Measurements from ENCODE around the gene CAMK1D. TPM values are rescaled to one million over a fixed set of nuclear protein-coding genes. Genes with fewer than 3 reads are reported as not detected.

The CAMK1D gene
- total and polyA plus RNA-seq, 9 donors, result 1.9 to 7.4 (median 3.9) TPM

DNA sequence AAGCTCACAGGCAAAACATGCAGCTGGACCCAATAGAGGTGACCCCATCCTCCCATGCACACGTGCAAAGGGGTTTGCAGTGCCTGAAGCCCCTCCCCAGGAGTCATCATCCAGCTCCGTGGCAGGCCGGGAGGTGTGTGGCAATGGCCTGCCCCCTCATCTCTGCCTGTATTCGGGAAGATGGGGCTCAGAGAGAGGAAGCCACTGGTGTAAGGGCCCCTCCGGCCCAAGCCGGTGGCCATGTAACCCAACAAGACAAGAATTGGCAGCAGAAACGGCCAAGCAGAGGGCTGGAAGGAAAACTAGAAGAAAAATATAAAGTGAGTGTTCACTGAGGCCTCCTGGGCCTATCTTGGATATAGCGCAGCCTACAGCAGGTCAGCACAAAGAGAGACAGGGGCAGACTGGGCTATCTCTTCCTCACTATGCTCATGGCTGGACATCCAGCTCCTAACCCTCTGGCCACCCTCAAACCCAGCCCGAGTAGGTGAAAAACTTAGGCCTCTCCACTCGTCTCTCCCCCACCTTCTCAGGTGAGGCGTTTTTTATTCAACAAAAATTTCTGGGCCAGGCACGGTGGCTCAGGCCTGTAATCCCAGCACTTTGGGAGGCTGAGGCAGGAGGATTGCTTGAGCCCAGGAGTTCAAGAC lies 494.1 kb downstream of the CAMK1D start:
- 72% methylated on average over 8 of the region's 12 CpGs for WGBS (ENCODE audit: insufficient coverage)
- Histone ChIP-seq H3K9me3 (replicated peaks; ENCODE audit: control insufficient read depth, low read depth, low read length) (no peaks in the 10 kb centered on the region), H3K4me1 (ENCODE audit: control insufficient read depth, insufficient read depth, low read length) (peaks cover 40% of the 10 kb centered on the region), H3K4me3 (ENCODE audit: low read length) (no peak overlapping the region), H3K27me3 (ENCODE audit: control insufficient read depth, insufficient read depth, low read length) (no peaks in the 10 kb centered on the region), H3K36me3 (ENCODE audit: control insufficient read depth, insufficient read depth, low read length) (no peaks in the 10 kb centered on the region), H3K27ac (ENCODE audit: low read length) (no peak overlapping the region)
- DNase-seq, result no peak

DNA sequence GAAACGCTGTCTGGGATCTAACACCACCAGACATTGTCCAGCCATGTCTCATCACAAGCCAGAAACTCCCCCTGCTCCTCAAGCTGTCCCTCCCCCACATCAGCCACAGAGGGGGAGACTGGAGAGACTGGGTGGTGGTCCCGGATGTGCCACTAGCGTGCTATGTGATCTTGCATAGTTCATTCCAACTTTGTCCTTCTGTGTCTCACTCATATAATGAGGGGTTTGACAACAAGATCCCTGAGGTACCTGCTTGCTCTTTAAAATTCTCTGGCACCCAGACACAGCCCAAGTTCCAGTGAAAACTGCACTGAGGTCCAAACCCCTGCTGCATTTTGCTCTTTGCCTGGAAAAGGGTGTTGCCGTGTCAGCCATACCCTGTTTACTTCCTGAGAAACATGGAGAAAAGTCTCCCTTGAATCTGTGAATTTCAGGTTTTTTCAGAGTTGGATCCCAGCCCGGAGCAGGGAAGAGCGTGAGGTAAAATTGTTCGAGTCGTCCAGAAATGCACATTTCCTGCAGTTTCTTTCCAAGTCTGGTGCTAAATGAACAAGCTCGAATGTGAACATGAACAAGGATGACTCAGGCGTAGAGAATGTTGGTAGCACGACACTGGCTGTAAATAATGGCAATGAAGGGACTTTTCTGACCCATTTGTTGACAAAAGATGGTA lies 495.6 kb downstream of the CAMK1D start:
- peak; percentile 98 for DNase-seq
- H3K36me3 ChIP-seq (ENCODE audit: control insufficient read depth, insufficient read depth, low read length), result no peaks in the 10 kb centered on the region
- H3K27me3 ChIP-seq (ENCODE audit: control insufficient read depth, insufficient read depth, low read length), result no peaks in the 10 kb centered on the region
- peaks cover 45% of the 10 kb centered on the region for H3K4me1 ChIP-seq (ENCODE audit: control insufficient read depth, insufficient read depth, low read length)
- no peaks in the 10 kb centered on the region for H3K9me3 ChIP-seq (replicated peaks; ENCODE audit: control insufficient read depth, low read depth, low read length)
- WGBS (ENCODE audit: insufficient coverage), result 11% methylated on average over 8 of the region's 11 CpGs
- H3K4me3 ChIP-seq (ENCODE audit: low read length), result no peak overlapping the region
- H3K27ac ChIP-seq (ENCODE audit: low read length), result peak overlapping the region; percentile 83

DNA sequence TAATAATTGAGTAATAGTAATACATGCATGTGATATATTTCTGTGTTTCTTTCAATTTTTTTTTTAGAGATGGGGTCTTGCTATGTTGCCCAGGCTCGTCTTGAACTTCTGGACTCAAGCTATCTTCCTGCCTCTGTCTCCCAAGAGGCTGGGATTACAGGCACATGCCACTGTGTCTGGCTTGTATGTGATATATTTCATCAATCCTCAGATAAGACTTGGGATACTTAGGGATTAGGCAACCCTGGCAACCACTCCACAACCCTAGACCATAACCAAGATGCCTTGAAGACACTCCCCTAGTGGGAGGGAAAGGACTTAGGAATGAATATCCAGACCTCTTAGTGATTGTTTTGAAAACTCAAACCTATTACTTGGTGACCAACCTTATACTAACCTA lies 497.4 kb downstream of the CAMK1D start:
- H3K36me3 ChIP-seq (ENCODE audit: control insufficient read depth, insufficient read depth, low read length), result no peaks in the 10 kb centered on the region
- H3K4me3 ChIP-seq (ENCODE audit: low read length), result no peak overlapping the region

DNA sequence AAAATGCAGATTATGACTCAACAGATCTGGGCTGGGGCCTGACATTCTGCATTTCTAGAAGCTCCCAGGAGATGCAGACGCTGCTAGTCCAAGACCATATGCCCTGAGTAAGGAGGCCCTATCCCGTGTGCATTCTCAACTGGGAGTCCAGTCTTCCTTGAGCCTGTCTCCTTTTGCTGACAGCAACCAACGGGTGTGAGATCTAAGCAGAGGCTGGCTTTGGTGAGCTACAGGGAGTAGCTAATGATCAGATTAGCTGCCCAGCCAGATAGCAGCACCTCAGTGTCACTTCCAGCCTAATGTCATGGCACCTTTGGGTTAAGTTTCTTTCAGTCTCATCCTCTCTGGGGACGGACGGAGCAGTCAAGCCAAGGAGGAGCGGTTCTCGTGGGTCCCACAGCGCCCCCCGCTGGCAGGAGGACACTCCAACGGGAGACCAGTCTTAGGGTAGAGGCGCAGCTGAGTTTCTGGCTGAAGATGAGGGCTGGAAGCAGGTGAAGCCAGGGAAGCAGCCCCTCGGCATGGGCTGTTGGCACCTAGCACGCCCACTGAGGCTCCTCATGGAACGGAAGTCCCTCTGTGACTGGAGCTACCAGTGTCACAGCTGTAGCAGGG lies 498.1 kb downstream of the CAMK1D start:
- no peaks in the 10 kb centered on the region for H3K9me3 ChIP-seq (replicated peaks; ENCODE audit: control insufficient read depth, low read depth, low read length)
- H3K27ac ChIP-seq (ENCODE audit: low read length), result no peak overlapping the region
- H3K36me3 ChIP-seq (ENCODE audit: control insufficient read depth, insufficient read depth, low read length), result no peaks in the 10 kb centered on the region
- 64% methylated on average over 14 of the region's 14 CpGs for WGBS (ENCODE audit: insufficient coverage)
- H3K27me3 ChIP-seq (ENCODE audit: control insufficient read depth, insufficient read depth, low read length), result no peaks in the 10 kb centered on the region
- H3K4me1 ChIP-seq (ENCODE audit: control insufficient read depth, insufficient read depth, low read length), result peaks cover 35% of the 10 kb centered on the region
- DNase-seq, result no peak
- no peak overlapping the region for H3K4me3 ChIP-seq (ENCODE audit: low read length)

More for the DNA sequence above, 497.4 kb downstream of the CAMK1D start:
- DNase-seq, result no peak
- H3K4me1 ChIP-seq (ENCODE audit: control insufficient read depth, insufficient read depth, low read length), result peaks cover 40% of the 10 kb centered on the region
- no CpG with 5 or more reads among the region's 1 CpG for WGBS (ENCODE audit: insufficient coverage)
- no peak overlapping the region for H3K27ac ChIP-seq (ENCODE audit: low read length)
- H3K27me3 ChIP-seq (ENCODE audit: control insufficient read depth, insufficient read depth, low read length), result no peaks in the 10 kb centered on the region
- no peaks in the 10 kb centered on the region for H3K9me3 ChIP-seq (replicated peaks; ENCODE audit: control insufficient read depth, low read depth, low read length)

DNA sequence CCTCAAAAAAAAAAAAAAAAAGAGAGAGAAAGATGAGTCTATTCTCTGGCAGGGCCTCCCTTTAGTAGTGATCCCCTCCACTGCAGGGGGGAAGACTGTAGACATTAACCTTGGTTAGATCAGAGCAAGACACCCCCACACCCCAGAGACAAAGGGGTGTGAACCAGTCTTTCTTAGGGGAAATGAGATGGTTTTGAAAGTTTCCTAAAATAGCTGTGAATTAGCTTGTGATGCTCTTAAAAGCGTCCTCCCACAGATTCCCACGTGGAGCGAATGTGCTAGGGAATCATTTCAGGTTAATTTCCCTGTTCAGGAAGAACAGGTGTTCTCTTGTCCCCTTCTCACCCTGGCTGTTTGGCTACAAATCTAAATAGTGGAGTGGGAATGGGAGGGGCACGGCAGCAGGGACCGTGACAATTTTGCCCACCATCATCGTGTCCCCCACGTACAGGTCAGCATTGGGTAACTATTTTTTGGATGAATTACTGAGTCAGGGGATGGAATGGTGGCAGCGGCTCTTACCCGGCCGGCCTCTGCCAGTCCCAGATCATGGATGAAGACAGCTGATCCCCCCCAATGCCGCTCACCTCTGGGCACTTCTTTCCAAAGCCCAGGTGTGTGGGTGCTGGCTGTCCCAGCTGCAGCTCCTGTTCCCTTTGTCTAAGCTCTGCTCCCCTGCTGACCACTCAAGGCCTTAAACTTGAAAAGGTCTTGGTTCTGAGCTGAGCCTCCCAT lies 499.3 kb downstream of the CAMK1D start:
- Histone ChIP-seq H3K27ac (ENCODE audit: low read length) (no peak overlapping the region), H3K27me3 (ENCODE audit: control insufficient read depth, insufficient read depth, low read length) (no peaks in the 10 kb centered on the region), H3K36me3 (ENCODE audit: control insufficient read depth, insufficient read depth, low read length) (no peaks in the 10 kb centered on the region), H3K9me3 (replicated peaks; ENCODE audit: control insufficient read depth, low read depth, low read length) (no peaks in the 10 kb centered on the region), H3K4me1 (ENCODE audit: control insufficient read depth, insufficient read depth, low read length) (peaks cover 31% of the 10 kb centered on the region), H3K4me3 (ENCODE audit: low read length) (no peak overlapping the region)
- 74% methylated on average over 8 of the region's 11 CpGs for WGBS (ENCODE audit: insufficient coverage)
- DNase-seq, result no peak

DNA sequence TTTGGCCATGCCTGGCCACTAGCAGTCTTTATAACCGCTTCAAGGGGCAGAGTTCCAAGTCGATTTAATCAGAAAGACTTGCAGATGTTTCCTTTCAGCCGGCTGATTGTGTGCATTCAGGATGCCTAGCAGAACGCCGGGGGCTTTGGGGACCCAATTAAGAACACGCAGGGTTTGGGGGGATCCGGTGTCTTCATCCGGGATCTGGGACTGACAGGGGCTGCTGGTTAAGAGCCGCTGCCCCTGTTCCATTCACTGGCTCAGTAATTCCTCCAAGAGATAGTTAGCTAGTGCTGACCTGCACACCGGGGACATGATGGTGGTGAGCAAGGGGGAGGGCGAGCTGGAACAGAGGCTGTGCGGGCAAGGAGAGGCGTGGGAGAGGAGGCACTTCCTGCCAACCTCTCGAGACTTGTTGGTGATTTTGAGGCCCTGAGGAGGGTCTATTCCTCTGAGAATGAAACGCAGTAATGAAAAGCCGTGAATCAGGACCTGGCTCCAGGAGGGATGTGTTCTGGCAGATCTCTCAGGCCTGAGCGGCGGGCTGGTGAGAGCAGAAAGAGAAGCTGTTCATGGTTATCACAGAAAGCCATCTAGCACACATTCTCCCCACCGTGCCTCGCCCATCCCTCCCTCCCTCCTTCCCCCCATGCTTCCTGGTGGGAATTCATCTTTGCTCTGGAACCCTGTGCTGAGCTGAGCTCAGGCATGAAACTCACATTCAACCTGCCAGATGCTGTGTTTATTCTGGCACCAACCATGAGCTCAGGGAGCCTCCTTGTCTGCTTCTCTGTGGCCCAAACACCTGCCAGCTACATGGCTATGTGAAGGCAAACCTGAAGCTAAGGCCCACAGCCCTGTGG lies 500.2 kb downstream of the CAMK1D start:
- no peak overlapping the region for H3K27ac ChIP-seq (ENCODE audit: low read length)
- no peaks in the 10 kb centered on the region for H3K27me3 ChIP-seq (ENCODE audit: control insufficient read depth, insufficient read depth, low read length)
- H3K4me3 ChIP-seq (ENCODE audit: low read length), result no peak overlapping the region
- peak; percentile 79 for DNase-seq
- no peaks in the 10 kb centered on the region for H3K9me3 ChIP-seq (replicated peaks; ENCODE audit: control insufficient read depth, low read depth, low read length)
- WGBS (ENCODE audit: insufficient coverage), result 13% methylated on average over 16 of the region's 20 CpGs
- H3K36me3 ChIP-seq (ENCODE audit: control insufficient read depth, insufficient read depth, low read length), result no peaks in the 10 kb centered on the region
- H3K4me1 ChIP-seq (ENCODE audit: control insufficient read depth, insufficient read depth, low read length), result peaks cover 24% of the 10 kb centered on the region

DNA sequence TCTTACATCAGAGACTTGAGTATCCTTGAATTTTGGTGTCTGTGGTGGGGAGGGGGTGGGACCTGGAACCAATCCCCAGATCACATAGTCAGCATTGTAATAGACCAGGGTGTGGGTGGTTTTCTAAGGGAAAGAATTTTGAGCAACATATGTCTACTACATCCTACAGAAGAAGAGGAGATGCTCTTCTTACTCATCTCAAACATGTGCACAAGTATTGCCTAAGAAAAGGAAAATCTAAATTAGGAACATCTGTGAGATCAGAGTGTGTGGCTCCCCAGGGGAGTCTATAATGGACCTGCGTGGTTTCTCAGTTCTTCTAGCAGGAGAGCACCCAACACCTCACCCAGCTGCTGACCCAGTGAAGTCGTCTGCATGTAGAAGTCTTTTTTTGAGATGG lies 503.3 kb downstream of the CAMK1D start:
- DNase-seq, result no peak
- no CpG with 5 or more reads among the region's 2 CpGs for WGBS (ENCODE audit: insufficient coverage)
- peaks cover 18% of the 10 kb centered on the region for H3K4me1 ChIP-seq (ENCODE audit: control insufficient read depth, insufficient read depth, low read length)

DNA sequence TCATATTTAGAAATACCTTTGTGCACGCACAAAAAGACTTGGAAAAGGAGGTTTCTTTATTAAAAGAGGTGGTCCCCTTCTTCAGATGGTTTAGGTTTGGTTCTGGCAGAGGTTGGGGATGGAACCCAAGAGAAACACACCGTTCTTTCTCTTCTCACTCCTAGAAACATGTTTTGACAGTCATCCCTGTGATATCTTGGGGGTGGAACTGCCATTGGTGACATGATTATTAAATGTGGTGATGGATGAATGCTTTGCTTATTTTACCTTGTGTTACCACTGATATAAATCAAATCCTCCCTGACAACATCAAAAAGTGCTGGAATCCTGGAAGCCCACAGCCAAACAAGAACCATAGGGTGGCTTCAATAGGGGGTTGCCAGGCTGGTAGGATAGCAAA lies 505.6 kb downstream of the CAMK1D start:
- no peaks in the 10 kb centered on the region for H3K27me3 ChIP-seq (ENCODE audit: control insufficient read depth, insufficient read depth, low read length)
- no peaks in the 10 kb centered on the region for H3K36me3 ChIP-seq (ENCODE audit: control insufficient read depth, insufficient read depth, low read length)
- H3K4me3 ChIP-seq (ENCODE audit: low read length), result no peak overlapping the region
- no peak for DNase-seq
- H3K27ac ChIP-seq (ENCODE audit: low read length), result no peak overlapping the region
- peaks cover 3% of the 10 kb centered on the region for H3K4me1 ChIP-seq (ENCODE audit: control insufficient read depth, insufficient read depth, low read length)
- no peaks in the 10 kb centered on the region for H3K9me3 ChIP-seq (replicated peaks; ENCODE audit: control insufficient read depth, low read depth, low read length)
- no CpG with 5 or more reads among the region's 2 CpGs for WGBS (ENCODE audit: insufficient coverage)

More for the DNA sequence above, 503.3 kb downstream of the CAMK1D start:
- no peaks in the 10 kb centered on the region for H3K9me3 ChIP-seq (replicated peaks; ENCODE audit: control insufficient read depth, low read depth, low read length)
- no peaks in the 10 kb centered on the region for H3K36me3 ChIP-seq (ENCODE audit: control insufficient read depth, insufficient read depth, low read length)
- no peaks in the 10 kb centered on the region for H3K27me3 ChIP-seq (ENCODE audit: control insufficient read depth, insufficient read depth, low read length)
- H3K27ac ChIP-seq (ENCODE audit: low read length), result no peak overlapping the region
- H3K4me3 ChIP-seq (ENCODE audit: low read length), result no peak overlapping the region

DNA sequence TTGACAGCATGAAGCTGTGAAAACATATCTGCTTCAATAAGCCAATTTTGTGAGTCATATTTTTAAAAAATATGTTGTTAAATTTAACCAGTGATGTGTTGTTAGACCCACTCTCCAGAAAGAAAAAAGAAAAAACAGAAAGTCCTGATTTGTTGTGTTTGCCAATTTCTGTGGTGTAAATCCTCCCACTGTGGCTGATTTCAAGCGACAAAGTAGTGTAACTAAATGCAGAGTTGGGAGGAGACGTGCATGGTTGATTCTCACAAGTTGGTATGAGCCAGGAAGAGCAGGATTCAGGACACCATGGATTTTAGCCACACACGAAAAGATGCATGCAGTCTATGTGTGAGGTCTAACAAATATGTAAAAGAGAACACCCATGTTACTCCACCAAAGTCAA lies 513.1 kb downstream of the CAMK1D start:
- 43% methylated on average over 1 of the region's 3 CpGs for WGBS (ENCODE audit: insufficient coverage)
- H3K9me3 ChIP-seq (replicated peaks; ENCODE audit: control insufficient read depth, low read depth, low read length), result no peaks in the 10 kb centered on the region
- H3K27me3 ChIP-seq (ENCODE audit: control insufficient read depth, insufficient read depth, low read length), result no peaks in the 10 kb centered on the region
- no peaks in the 10 kb centered on the region for H3K4me1 ChIP-seq (ENCODE audit: control insufficient read depth, insufficient read depth, low read length)
- H3K36me3 ChIP-seq (ENCODE audit: control insufficient read depth, insufficient read depth, low read length), result no peaks in the 10 kb centered on the region
- no peak overlapping the region for H3K4me3 ChIP-seq (ENCODE audit: low read length)
- no peak for DNase-seq
- no peak overlapping the region for H3K27ac ChIP-seq (ENCODE audit: low read length)
